GM18873 (cell line): Measurements from ENCODE around the gene OR4K15.
"Not testable (repeated sequence)": the region's sequence is repeated elsewhere in the genome, so short reads cannot be mapped to it uniquely, and the experiment has no call there.

ENCODE experiments used
- ATAC-seq: cut with Tn5 transposase; IDR thresholded peaks from one replicate; pipeline ENCODE4 v1.9.1; 2021; ENCODE audit warnings: mild to moderate bottlenecking, moderate library complexity, moderate number of reproducible peaks; ENCODE audit not compliant: unreplicated experiment, low FRiP score

Gene OR4K15, protein sequence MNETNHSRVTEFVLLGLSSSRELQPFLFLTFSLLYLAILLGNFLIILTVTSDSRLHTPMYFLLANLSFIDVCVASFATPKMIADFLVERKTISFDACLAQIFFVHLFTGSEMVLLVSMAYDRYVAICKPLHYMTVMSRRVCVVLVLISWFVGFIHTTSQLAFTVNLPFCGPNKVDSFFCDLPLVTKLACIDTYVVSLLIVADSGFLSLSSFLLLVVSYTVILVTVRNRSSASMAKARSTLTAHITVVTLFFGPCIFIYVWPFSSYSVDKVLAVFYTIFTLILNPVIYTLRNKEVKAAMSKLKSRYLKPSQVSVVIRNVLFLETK

GRCh38 chr14:19975291-19975690 lies at the start of gene OR4K15:
Gene OR4K15 (plus strand): TSS chr14:19975591. CDS start chr14:19975591, 0 bp downstream.
- no peak for ATAC-seq

GRCh38 chr14:19930617-19931016 lies 44.8 kb upstream of the OR4K15 start, which contains the start of gene OR4K1:
Gene OR4K1 (plus strand): TSS chr14:19930917. CDS start chr14:19935667, 4,750 bp downstream.
- no peak for ATAC-seq

- no peak for ATAC-seq
These were observed 33.7 kb upstream of the OR4K15 start for GRCh38 chr14:19941668-19942067.

DNA sequence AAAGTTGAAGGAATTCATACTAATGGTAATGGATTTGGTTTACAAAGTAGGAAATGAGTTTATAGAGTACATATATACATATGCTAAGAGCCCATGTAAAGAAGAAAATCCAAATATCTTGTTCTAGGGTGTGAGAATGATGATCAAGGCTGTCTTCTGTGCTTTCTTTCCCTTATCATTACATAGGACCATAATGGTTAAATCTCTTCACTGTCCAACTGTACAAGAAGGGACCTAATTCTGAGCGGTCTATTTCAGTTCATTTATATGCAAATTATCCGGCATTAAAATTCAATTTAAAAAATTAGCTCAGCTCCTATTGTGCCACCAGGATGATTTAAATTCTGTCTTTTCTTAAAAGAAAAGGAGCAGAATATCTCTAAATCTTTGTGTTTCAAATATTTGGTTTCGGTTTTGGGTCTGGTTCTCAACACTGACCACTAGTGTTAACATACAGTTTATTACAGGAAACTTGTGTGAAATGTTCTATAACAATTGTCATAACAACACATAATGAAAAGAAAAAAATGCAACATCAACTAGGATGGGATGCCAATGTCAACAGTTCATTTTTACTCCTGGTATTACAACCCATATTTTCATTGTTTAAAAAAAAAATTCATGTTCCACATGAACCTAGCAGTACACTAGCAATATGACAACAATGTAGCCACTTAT lies 27.8 kb upstream of the OR4K15 start:
- no peak for ATAC-seq

GRCh38 chr14:19949218-19949617 lies 26.2 kb upstream of the OR4K15 start:
- no peak for ATAC-seq

- not testable (repeated sequence) for ATAC-seq
These were observed 5.7 kb upstream of the OR4K15 start for GRCh38 chr14:19969735-19970134.

- ATAC-seq = no peak
These were observed 547 bp upstream of the OR4K15 start for GRCh38 chr14:19974844-19975243.

GRCh38 chr14:19993438-19993837 lies 18.0 kb downstream of the OR4K15 start:
- no peak for ATAC-seq

GRCh38 chr14:20001863-20002262 lies 26.5 kb downstream of the OR4K15 start, which contains the start of gene OR4Q2:
Gene OR4Q2 (plus strand): TSS chr14:20002163.
- ATAC-seq = no peak

DNA sequence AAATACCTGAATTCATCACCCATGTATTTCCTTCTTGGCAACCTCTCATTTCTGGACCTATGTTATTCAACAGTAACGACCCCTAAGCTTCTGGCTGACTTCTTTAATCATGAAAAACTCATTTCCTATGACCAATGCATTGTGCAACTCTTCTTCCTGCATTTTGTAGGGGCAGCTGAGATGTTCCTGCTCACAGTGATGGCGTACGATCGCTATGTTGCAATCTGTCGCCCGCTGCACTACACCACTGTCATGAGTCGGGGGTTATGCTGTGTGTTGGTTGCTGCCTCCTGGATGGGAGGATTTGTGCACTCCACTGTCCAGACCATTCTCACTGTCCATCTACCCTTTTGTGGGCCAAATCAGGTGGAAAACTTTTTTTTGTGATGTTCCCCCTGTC lies 26.9 kb downstream of the OR4K15 start:
- ATAC-seq = no peak

GRCh38 chr14:20008156-20008555 lies 32.8 kb downstream of the OR4K15 start:
- no peak for ATAC-seq

GRCh38 chr14:20019257-20019865 lies 44.0 kb downstream of the OR4K15 start, which contains the start of gene OR4K14:
Gene OR4K14 (minus strand): TSS chr14:20019307. CDS start chr14:20015193, 4,114 bp downstream.
- no peak for ATAC-seq
